H1 (cell line): ENCODE data around the gene ASXL3. TPM values are rescaled to one million over a fixed set of nuclear protein-coding genes. Genes with fewer than 3 reads are reported as not detected.

Experiments
- CTCF ChIA-PET: fragments of 300-600 bp; sonication (Branson Sonifier 250); formaldehyde crosslinking; loops from one replicate; lab custom pipeline; 2021; ENCODE audit not compliant: partially characterized antibody; lab: Charles Lee
- POLR2A ChIA-PET: fragments of 300-600 bp; sonication (Branson Sonifier 250); formaldehyde crosslinking; loops from one replicate; lab custom pipeline; 2021; ENCODE audit warnings: inconsistent platforms; ENCODE audit not compliant: partially characterized antibody; lab: Charles Lee
- DNase-seq, 2 experiments: peaks; one replicate each; pipeline versions ENCODE4 v3.0.0 to v3.0.0-alpha.2; 2010 to 2022; ENCODE audit warnings: low spot score in 2 of 2, low read depth in 1 of 2, mixed read lengths in 1 of 2
- FAIRE-seq: peaks from 2 replicates; lab custom pipeline; 2011; peaks lifted over from hg19 to GRCh38; lab: Jason Lieb, UNC
- H2AFZ ChIP-seq: 2 replicates; pipeline ENCODE4 v1.8.1; 2012; ENCODE audit warnings: low read length, inconsistent platforms
- H2AK5ac ChIP-seq: 2 replicates; pipeline ENCODE4 v1.6.1; 2013; ENCODE audit warnings: low read depth, low read length
- H2BK120ac ChIP-seq: replicated peaks from 2 replicates; pipeline ENCODE3; 2013; ENCODE audit warnings: low read depth, low read length, inconsistent platforms
- H2BK12ac ChIP-seq: 2 replicates; pipeline ENCODE4 v1.6.1; 2013; ENCODE audit warnings: low read depth, low read length
- H2BK15ac ChIP-seq: 2 replicates; pipeline ENCODE4 v1.6.1; 2013; ENCODE audit warnings: low read length
- H2BK20ac ChIP-seq: 2 replicates; pipeline ENCODE4 v1.6.1; 2013; ENCODE audit warnings: low read length
- H2BK5ac ChIP-seq: 2 replicates; pipeline ENCODE4 v1.6.1; 2013; ENCODE audit warnings: low read depth, low read length
- H3K14ac ChIP-seq: 2 replicates; pipeline ENCODE4 v1.6.1; 2013; ENCODE audit warnings: inconsistent platforms; ENCODE audit not compliant: insufficient read length
- H3K18ac ChIP-seq: 2 replicates; pipeline ENCODE4 v1.6.1; 2013; ENCODE audit warnings: low read length; ENCODE audit errors: extremely low read depth
- H3K23ac ChIP-seq: 2 replicates; pipeline ENCODE4 v1.6.1; 2013; ENCODE audit warnings: inconsistent platforms; ENCODE audit not compliant: insufficient read length
- H3K23me2 ChIP-seq: 2 replicates; pipeline ENCODE4 v1.6.1; 2013; ENCODE audit warnings: low read depth, low read length
- H3K27ac ChIP-seq: 2 replicates; pipeline ENCODE4 v1.6.1; 2011; ENCODE audit warnings: low read depth, low read length, inconsistent platforms
- H3K27me3 ChIP-seq, 4 experiments: replicated peaks in 1 of 4; 1 replicate in 1 of 4; 2 replicates in 3 of 4; pipeline versions ENCODE4 v1.6.1 to v1.8.1; 2011 to 2013; ENCODE audit warnings: low read length in 3 of 4, mild to moderate bottlenecking in 3 of 4, inconsistent platforms in 2 of 4, mixed read lengths in 2 of 4, moderate library complexity in 1 of 4; ENCODE audit not compliant: control insufficient read depth in 3 of 4, insufficient read depth in 3 of 4; ENCODE audit errors: extremely low read depth in 1 of 4
- H3K36me3 ChIP-seq, 4 experiments: 2 replicates each; pipeline versions ENCODE4 v1.6.1 to v1.8.1; 2011 to 2013; ENCODE audit warnings: mild to moderate bottlenecking in 4 of 4, low read length in 3 of 4, moderate library complexity in 2 of 4, control low read depth in 1 of 4, inconsistent platforms in 1 of 4; ENCODE audit not compliant: insufficient read depth in 4 of 4, control insufficient read depth in 2 of 4
- H3K4ac ChIP-seq: replicated peaks from 2 replicates; pipeline ENCODE3; 2013; ENCODE audit warnings: low read length, low read depth, mixed read lengths, inconsistent platforms; ENCODE audit not compliant: insufficient read length
- H3K4me1 ChIP-seq, 4 experiments: replicated peaks in 1 of 4; 1 replicate in 1 of 4; 2 replicates in 3 of 4; pipeline versions ENCODE4 v1.6.1 to v1.8.1; 2011 to 2013; ENCODE audit warnings: low read length in 3 of 4, inconsistent platforms in 2 of 4, mixed read lengths in 1 of 4; ENCODE audit not compliant: insufficient read depth in 4 of 4, control insufficient read depth in 3 of 4
- H3K4me2 ChIP-seq, 2 experiments: 2 replicates each; pipeline versions ENCODE4 v1.6.1 to v1.8.1; 2011 to 2013; ENCODE audit warnings: low read depth in 2 of 2, low read length in 2 of 2, control low read depth in 1 of 2, inconsistent platforms in 1 of 2, mild to moderate bottlenecking in 1 of 2; ENCODE audit not compliant: insufficient read depth in 1 of 2
- H3K4me3 ChIP-seq, 4 experiments: fragments of 200-600, 300-600 bp in 1 of 4; sonication (generic), shearing (Covaris generic), sonication (Bioruptor Twin) in 1 of 4; 2 replicates each; pipeline versions ENCODE4 v1.5.1 to v1.8.1; 2011 to 2016; ENCODE audit warnings: low read length in 4 of 4, low read depth in 3 of 4, control low read depth in 2 of 4, inconsistent platforms in 2 of 4, mild to moderate bottlenecking in 2 of 4, mixed read lengths in 1 of 4, moderate library complexity in 1 of 4; ENCODE audit not compliant: insufficient read depth in 2 of 4; ENCODE audit errors: extremely low read depth in 1 of 4
- H3K56ac ChIP-seq: replicated peaks from 2 replicates; pipeline ENCODE3; 2013; ENCODE audit warnings: low read depth, mild to moderate bottlenecking, mixed read lengths, low read length, inconsistent platforms; ENCODE audit not compliant: insufficient read length
- H3K79me1 ChIP-seq: 2 replicates; pipeline ENCODE4 v1.6.1; 2013; ENCODE audit warnings: low read depth, low read length, control low read depth
- H3K79me2 ChIP-seq, 2 experiments: 2 replicates each; pipeline versions ENCODE4 v1.6.1 to v1.8.1; 2012 to 2013; ENCODE audit warnings: low read length in 2 of 2, mild to moderate bottlenecking in 2 of 2, inconsistent platforms in 1 of 2; ENCODE audit not compliant: insufficient read depth in 2 of 2, control insufficient read depth in 1 of 2
- H3K9ac ChIP-seq, 4 experiments: replicated peaks in 1 of 4; 1 replicate in 1 of 4; 2 replicates in 3 of 4; pipeline versions ENCODE4 v1.6.1 to v1.8.1; 2011 to 2013; ENCODE audit warnings: low read depth in 3 of 4, low read length in 3 of 4, control low read depth in 2 of 4, mild to moderate bottlenecking in 2 of 4, moderate library complexity in 2 of 4, inconsistent platforms in 1 of 4; ENCODE audit errors: extremely low read depth in 1 of 4
- H3K9me3 ChIP-seq, 2 experiments: 2 replicates each; pipeline versions ENCODE4 v1.6.1 to v1.8.1; 2012 to 2013; ENCODE audit warnings: mild to moderate bottlenecking in 2 of 2, moderate library complexity in 2 of 2, control low read depth in 1 of 2, inconsistent platforms in 1 of 2, low read depth in 1 of 2, low read length in 1 of 2, mixed read lengths in 1 of 2; ENCODE audit not compliant: insufficient read depth in 2 of 2
- H4K20me1 ChIP-seq, 2 experiments: replicated peaks in 1 of 2; 2 replicates each; pipeline versions ENCODE3 to v1.8.1; 2011 to 2013; ENCODE audit warnings: inconsistent platforms in 2 of 2, low read length in 2 of 2, mild to moderate bottlenecking in 1 of 2; ENCODE audit not compliant: insufficient read depth in 2 of 2, control insufficient read depth in 1 of 2
- H4K5ac ChIP-seq: 2 replicates; pipeline ENCODE4 v1.6.1; 2013; ENCODE audit warnings: low read length, low read depth, mixed read lengths, inconsistent platforms; ENCODE audit not compliant: insufficient read length
- H4K8ac ChIP-seq: 2 replicates; pipeline ENCODE4 v1.8.0; 2013; ENCODE audit warnings: mild to moderate bottlenecking, moderate library complexity, low read length, inconsistent platforms; ENCODE audit not compliant: insufficient read depth; ENCODE audit errors: extremely low read depth
- H4K91ac ChIP-seq: replicated peaks from 2 replicates; pipeline ENCODE3; 2013; ENCODE audit warnings: low read length, mixed read lengths, inconsistent platforms; ENCODE audit not compliant: insufficient read length
- WGBS, 2 experiments: shearing (Covaris generic) in 1 of 2; methylation state at CpG; one replicate each; pipeline versions ENCODE4 v1.1.6 to v1.1.7; 2013 to 2015; ENCODE audit warnings: low lambda C conversion rate in 2 of 2, mixed read lengths in 2 of 2, inconsistent platforms in 1 of 2, low coverage in 1 of 2, missing lambda C conversion rate in 1 of 2; ENCODE audit not compliant: insufficient replicate concordance in 2 of 2, insufficient coverage in 1 of 2, insufficient read length in 1 of 2; ENCODE audit errors: extremely low coverage in 1 of 2, missing lambda C conversion rate in 1 of 2; 5-methylcytosine and 5-hydroxymethylcytosine counted together
- polyA plus RNA-seq, 7 experiments: library from polyadenylated mRNA; depleted of rRNA in 3 of 7; stranded (reverse) in 5 of 7; unstranded in 2 of 7; fragments of >200 nt in 5 of 7; fragments of 200-250 nt in 2 of 7; gene quantifications; 1 replicate in 5 of 7; 2 replicates in 1 of 7; 4 replicates in 1 of 7; pipeline versions ENCODE4 v1.2.1 to v1.2.3, GENCODE V29; 2011 to 2013; ENCODE audit warnings: missing spikeins in 2 of 7, mixed read lengths in 2 of 7
- total RNA-seq: library from RNA; stranded (reverse); fragmentation: NEBNext Ultra II Directional; extraction: Animal tissue kit (Norgen Biotek cat#: 25700); gene quantifications from 2 replicates; pipeline ENCODE4 v1.2.1, GENCODE V29; 2021
- TF ChIP-seq, protein P1 (sequence below): IDR thresholded peaks from 2 replicates; pipeline ENCODE4 v1.6.1; 2011; ENCODE audit warnings: low read depth, mild to moderate bottlenecking, low read length; ENCODE audit not compliant: insufficient read depth

The ASXL3 gene
- total and polyA plus RNA-seq, 2 of the 8 experiments (the other 6 are each of a cell fraction or from before 2014, with no cell fraction given), result 0.08 to 1.3 TPM

DNA sequence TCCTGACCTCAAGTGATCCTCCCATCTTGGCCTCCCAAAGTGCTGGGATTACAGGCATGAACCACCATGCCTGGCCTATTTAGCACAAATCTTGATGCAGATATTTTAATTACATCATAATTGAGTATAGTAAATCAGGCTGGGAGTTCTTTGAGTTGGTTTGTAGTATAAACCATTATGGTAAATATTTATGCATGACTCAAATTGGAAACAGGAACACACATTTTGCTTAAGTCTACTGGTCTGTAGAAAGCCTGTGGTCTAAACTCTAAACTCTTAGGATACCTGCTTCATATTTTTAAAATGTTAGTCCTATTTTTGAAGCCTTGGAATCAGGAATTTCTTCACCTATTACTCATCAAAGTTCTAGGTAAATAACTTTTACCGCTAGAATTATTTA is 16.8 kb downstream of the ASXL3 start:
- Histone ChIP-seq H3K4me2 (no peak overlapping the region), H3K4me1 (peaks cover 0 to 5% (median 2%) of the 10 kb centered on the region in 4 experiments; a peak in 3 of 7 replicates), H2BK15ac (no peak overlapping the region), H3K27ac (no peak overlapping the region), H3K4ac (no peak overlapping the region), H3K14ac (no peak overlapping the region), H4K8ac (no peak overlapping the region), H3K56ac (no peak overlapping the region), H2BK120ac (no peak overlapping the region), H4K91ac (no peak overlapping the region), H3K27me3 (no peaks in the 10 kb centered on the region), H3K79me2 (no peaks in the 10 kb centered on the region), H2BK12ac (no peak overlapping the region), H2BK20ac (no peak overlapping the region), H3K4me3 (no peak overlapping the region), H3K36me3 (no peaks in the 10 kb centered on the region; a peak in 1 of 8 replicates), H2BK5ac (no peak overlapping the region), H4K5ac (no peak overlapping the region), H3K18ac (no peak overlapping the region), H3K23ac (no peak overlapping the region), H3K79me1 (no peaks in the 10 kb centered on the region), H2AFZ (no peak overlapping the region), H2AK5ac (no peak overlapping the region), H3K9ac (no peak overlapping the region), H3K23me2 (no peaks in the 10 kb centered on the region; the same call in 1 of the 2 replicates), H4K20me1 (no peaks in the 10 kb centered on the region), H3K9me3 (no peaks in the 10 kb centered on the region)
- DNase-seq, result no peak
- POLR2A ChIA-PET, result no interaction called here
- CTCF ChIA-PET, result no interaction called here
- 94% methylated on average over 1 of the region's 1 CpG; no CpG with 5 or more reads in 1 of the 2 experiments for WGBS, 2 experiments
- FAIRE-seq, result no peak
- TF ChIP-seq, protein P1, sequence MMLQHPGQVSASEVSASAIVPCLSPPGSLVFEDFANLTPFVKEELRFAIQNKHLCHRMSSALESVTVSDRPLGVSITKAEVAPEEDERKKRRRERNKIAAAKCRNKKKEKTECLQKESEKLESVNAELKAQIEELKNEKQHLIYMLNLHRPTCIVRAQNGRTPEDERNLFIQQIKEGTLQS, result no peak
